Measurements from ENCODE around the gene TEAD1. TPM values are rescaled to one million over a fixed set of nuclear protein-coding genes. Genes with fewer than 3 reads are reported as not detected.

Gene TEAD1
- total RNA-seq, 1 donor from 2014 or later, result 88.8 TPM

- DNase-seq (ENCODE audit: low spot score), result no peak
Observed at GRCh38 chr11:12936200-12936599, 262.0 kb downstream of the TEAD1 start.

- DNase-seq (ENCODE audit: low spot score), result no peak
Observed at GRCh38 chr11:12938590-12939247, 264.5 kb downstream of the TEAD1 start.

- DNase-seq (ENCODE audit: low spot score), result no peak
Observed at GRCh38 chr11:12941671-12942070, 267.4 kb downstream of the TEAD1 start.

GRCh38 chr11:12942157-12942556 is 267.9 kb downstream of the TEAD1 start:
- no peak for DNase-seq (ENCODE audit: low spot score)

GRCh38 chr11:12943311-12943710 is 269.1 kb downstream of the TEAD1 start:
- DNase-seq (ENCODE audit: low spot score), result no peak

GRCh38 chr11:12944889-12945288 is 270.7 kb downstream of the TEAD1 start:
- no peak for DNase-seq (ENCODE audit: low spot score)

- no peak for DNase-seq (ENCODE audit: low spot score)
Observed at GRCh38 chr11:12949453-12949852, 275.2 kb downstream of the TEAD1 start.

- DNase-seq (ENCODE audit: low spot score), result no peak
Observed at GRCh38 chr11:12950670-12951069, 276.4 kb downstream of the TEAD1 start.

GRCh38 chr11:12951376-12951775 is 277.2 kb downstream of the TEAD1 start:
- DNase-seq (ENCODE audit: low spot score), result no peak

- no peak for DNase-seq (ENCODE audit: low spot score)
Observed at GRCh38 chr11:12952094-12952493, 277.9 kb downstream of the TEAD1 start.

GRCh38 chr11:12958986-12959385 is 284.8 kb downstream of the TEAD1 start:
- no peak for DNase-seq (ENCODE audit: low spot score)

GRCh38 chr11:12961615-12962014 is 287.4 kb downstream of the TEAD1 start:
- no peak for DNase-seq (ENCODE audit: low spot score)

GRCh38 chr11:12962306-12962705 is 288.1 kb downstream of the TEAD1 start:
- DNase-seq (ENCODE audit: low spot score), result no peak

GRCh38 chr11:12963051-12963450 is 288.8 kb downstream of the TEAD1 start:
- DNase-seq (ENCODE audit: low spot score), result no peak

- DNase-seq (ENCODE audit: low spot score), result peak; percentile 70
Observed at GRCh38 chr11:12963792-12964536, 289.7 kb downstream of the TEAD1 start.

- no peak for DNase-seq (ENCODE audit: low spot score)
Observed at GRCh38 chr11:12964650-12965049, 290.4 kb downstream of the TEAD1 start.

GRCh38 chr11:12966002-12966401 is 291.8 kb downstream of the TEAD1 start:
- DNase-seq (ENCODE audit: low spot score), result no peak

- no peak for DNase-seq (ENCODE audit: low spot score)
Observed at GRCh38 chr11:12968101-12968500, 293.9 kb downstream of the TEAD1 start.

- no peak for DNase-seq (ENCODE audit: low spot score)
Observed at GRCh38 chr11:12968826-12969225, 294.6 kb downstream of the TEAD1 start.

- DNase-seq (ENCODE audit: low spot score), result no peak
Observed at GRCh38 chr11:12971955-12972354, 297.7 kb downstream of the TEAD1 start.

GRCh38 chr11:12973528-12974181 is 299.4 kb downstream of the TEAD1 start:
- DNase-seq (ENCODE audit: low spot score), result no peak

- no peak for DNase-seq (ENCODE audit: low spot score)
Observed at GRCh38 chr11:12975195-12975594, 301.0 kb downstream of the TEAD1 start.

All from mucosa of gallbladder (tissue), 1 donor.